ENCODE data around the gene MEGF9. TPM values are rescaled to one million over a fixed set of nuclear protein-coding genes. Genes with fewer than 3 reads are reported as not detected.

The MEGF9 gene
- total and polyA plus RNA-seq, 2 of the 13 experiments (the other 11 are each of a cell fraction or from before 2014, with no cell fraction given), result 3.1 to 3.3 TPM

DNA sequence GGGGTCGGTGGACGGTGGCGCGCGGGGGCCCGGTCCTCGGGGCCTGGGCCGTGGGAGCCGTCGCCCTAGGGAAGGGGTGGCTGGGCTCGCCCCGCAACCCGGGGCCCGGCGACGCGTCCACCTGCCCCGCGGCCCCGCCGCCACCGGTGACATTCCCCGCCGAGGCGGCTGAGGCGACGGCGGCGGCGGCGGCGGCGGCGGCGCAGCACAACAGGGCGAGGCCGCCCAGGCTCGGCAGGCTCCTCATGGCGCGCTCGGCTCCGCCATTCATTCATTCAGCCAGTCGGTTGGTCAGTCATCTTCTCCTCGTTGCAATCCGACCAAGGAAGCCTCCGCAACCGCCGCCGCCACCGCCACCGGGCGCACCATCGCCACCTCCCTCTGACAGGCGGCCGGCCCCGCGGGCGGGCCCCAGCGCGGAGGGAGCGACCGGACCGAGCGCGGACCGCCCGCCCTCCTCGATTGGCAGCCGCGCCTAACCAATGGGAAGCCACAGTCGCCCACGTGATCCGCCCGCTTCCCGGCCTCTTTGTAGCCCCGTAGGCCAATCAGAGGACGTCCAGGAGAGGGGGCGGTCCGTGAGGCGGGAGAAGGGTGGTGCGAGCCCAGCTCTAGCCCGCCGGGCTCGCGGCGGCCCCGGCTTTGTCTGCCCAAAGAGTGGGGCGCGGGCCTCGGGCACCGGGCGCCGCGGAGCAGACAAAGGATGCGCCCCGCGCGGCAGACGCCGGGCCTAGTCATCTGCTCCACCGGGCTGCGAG, at the start of gene MEGF9 (continued):
- TF ChIP-seq ZNF24 (IDR thresholded peaks at IDR 0.05) (peak; percentile 58; the same call in 1 of the 2 replicates), ZNF724P (CRISPR knock-in tag; IDR thresholded peaks at IDR 0.05; ENCODE audit: borderline replicate concordance) (0 out of 2 replicates have a peak, but pooled peaks have one; percentile 44), MTERF4 (CRISPR knock-in tag; IDR thresholded peaks at IDR 0.05) (peak; percentile 47; the same call in 1 of the 2 replicates), GATA4 (IDR thresholded peaks at IDR 0.05; ENCODE audit: borderline replicate concordance, low read depth) (0 out of 2 replicates have a peak, but pooled peaks have one; percentile 43), ERF (CRISPR knock-in tag; IDR thresholded peaks at IDR 0.05) (peak; percentile 69; the same call in 1 of the 2 replicates), ZFAT (CRISPR knock-in tag; conservative IDR thresholded peaks at IDR 0.05) (no peak), PATZ1 (CRISPR knock-in tag; IDR thresholded peaks at IDR 0.05) (peak; percentile 11; the same call in 1 of the 2 replicates), BATF2 (CRISPR knock-in tag; IDR thresholded peaks at IDR 0.05) (0 out of 2 replicates have a peak, but pooled peaks have one; percentile 45), ZNF766 (CRISPR knock-in tag; IDR thresholded peaks at IDR 0.05; ENCODE audit: borderline replicate concordance) (peak; percentile 74; the same call in 1 of the 2 replicates), ZNF761 (CRISPR knock-in tag; conservative IDR thresholded peaks at IDR 0.05) (0 out of 2 replicates have a peak, but pooled peaks have one; percentile 63), LCORL (IDR thresholded peaks at IDR 0.05) (no peak), LCORL (CRISPR knock-in tag; IDR thresholded peaks at IDR 0.05) (no peak)
- TF ChIP-seq, protein P1, sequence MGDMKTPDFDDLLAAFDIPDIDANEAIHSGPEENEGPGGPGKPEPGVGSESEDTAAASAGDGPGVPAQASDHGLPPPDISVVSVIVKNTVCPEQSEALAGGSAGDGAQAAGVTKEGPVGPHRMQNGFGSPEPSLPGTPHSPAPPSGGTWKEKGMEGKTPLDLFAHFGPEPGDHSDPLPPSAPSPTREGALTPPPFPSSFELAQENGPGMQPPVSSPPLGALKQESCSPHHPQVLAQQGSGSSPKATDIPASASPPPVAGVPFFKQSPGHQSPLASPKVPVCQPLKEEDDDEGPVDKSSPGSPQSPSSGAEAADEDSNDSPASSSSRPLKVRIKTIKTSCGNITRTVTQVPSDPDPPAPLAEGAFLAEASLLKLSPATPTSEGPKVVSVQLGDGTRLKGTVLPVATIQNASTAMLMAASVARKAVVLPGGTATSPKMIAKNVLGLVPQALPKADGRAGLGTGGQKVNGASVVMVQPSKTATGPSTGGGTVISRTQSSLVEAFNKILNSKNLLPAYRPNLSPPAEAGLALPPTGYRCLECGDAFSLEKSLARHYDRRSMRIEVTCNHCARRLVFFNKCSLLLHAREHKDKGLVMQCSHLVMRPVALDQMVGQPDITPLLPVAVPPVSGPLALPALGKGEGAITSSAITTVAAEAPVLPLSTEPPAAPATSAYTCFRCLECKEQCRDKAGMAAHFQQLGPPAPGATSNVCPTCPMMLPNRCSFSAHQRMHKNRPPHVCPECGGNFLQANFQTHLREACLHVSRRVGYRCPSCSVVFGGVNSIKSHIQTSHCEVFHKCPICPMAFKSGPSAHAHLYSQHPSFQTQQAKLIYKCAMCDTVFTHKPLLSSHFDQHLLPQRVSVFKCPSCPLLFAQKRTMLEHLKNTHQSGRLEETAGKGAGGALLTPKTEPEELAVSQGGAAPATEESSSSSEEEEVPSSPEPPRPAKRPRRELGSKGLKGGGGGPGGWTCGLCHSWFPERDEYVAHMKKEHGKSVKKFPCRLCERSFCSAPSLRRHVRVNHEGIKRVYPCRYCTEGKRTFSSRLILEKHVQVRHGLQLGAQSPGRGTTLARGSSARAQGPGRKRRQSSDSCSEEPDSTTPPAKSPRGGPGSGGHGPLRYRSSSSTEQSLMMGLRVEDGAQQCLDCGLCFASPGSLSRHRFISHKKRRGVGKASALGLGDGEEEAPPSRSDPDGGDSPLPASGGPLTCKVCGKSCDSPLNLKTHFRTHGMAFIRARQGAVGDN (CRISPR knock-in tag; IDR thresholded peaks at IDR 0.05), result peak; percentile 55
- TF ChIP-seq, protein P2, sequence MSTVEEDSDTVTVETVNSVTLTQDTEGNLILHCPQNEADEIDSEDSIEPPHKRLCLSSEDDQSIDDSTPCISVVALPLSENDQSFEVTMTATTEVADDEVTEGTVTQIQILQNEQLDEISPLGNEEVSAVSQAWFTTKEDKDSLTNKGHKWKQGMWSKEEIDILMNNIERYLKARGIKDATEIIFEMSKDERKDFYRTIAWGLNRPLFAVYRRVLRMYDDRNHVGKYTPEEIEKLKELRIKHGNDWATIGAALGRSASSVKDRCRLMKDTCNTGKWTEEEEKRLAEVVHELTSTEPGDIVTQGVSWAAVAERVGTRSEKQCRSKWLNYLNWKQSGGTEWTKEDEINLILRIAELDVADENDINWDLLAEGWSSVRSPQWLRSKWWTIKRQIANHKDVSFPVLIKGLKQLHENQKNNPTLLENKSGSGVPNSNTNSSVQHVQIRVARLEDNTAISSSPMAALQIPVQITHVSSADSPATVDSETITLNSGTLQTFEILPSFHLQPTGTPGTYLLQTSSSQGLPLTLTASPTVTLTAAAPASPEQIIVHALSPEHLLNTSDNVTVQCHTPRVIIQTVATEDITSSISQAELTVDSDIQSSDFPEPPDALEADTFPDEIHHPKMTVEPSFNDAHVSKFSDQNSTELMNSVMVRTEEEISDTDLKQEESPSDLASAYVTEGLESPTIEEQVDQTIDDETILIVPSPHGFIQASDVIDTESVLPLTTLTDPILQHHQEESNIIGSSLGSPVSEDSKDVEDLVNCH (CRISPR knock-in tag; IDR thresholded peaks at IDR 0.05), result no peak
- TF ChIP-seq, protein P3, sequence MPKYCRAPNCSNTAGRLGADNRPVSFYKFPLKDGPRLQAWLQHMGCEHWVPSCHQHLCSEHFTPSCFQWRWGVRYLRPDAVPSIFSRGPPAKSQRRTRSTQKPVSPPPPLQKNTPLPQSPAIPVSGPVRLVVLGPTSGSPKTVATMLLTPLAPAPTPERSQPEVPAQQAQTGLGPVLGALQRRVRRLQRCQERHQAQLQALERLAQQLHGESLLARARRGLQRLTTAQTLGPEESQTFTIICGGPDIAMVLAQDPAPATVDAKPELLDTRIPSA (CRISPR knock-in tag; IDR thresholded peaks at IDR 0.05; ENCODE audit: borderline replicate concordance), result no peak
